K562 (cell line): ENCODE data around the gene MLKL. TPM values are rescaled to one million over a fixed set of nuclear protein-coding genes. Genes with fewer than 3 reads are reported as not detected.

Experiments used
- ATAC-seq: fragments of 200-7000 bp; cut with Tn5 transposase; 3 replicates; pipeline ENCODE4 v1.9.1; 2020; ENCODE audit warnings: moderate library complexity
- Bru-seq: library from RNA; stranded (reverse); fragments of 400-500 nt; gene quantifications from one replicate; lab custom pipeline; 2021; lab: Mats Ljungman, UMichigan
- BruChase-seq, 2 experiments: library from RNA; stranded (reverse); fragments of 400-500 nt; gene quantifications; one replicate each; lab custom pipeline; 2021; lab: Mats Ljungman, UMichigan
- BruUV-seq: library from RNA; stranded (reverse); fragments of 400-500 nt; replicated peaks from 2 replicates; lab custom pipeline; 2021; lab: Mats Ljungman, UMichigan
- CTCF ChIA-PET: fragments of 300-600 bp; formaldehyde crosslinking; extraction: SDS; loops from one replicate; lab custom pipeline; 2021; ENCODE audit warnings: low intra/inter-chr PET ratio; lab: Yijun Ruan, JAX
- POLR2A ChIA-PET: fragments of 300-600, 350-650 bp; sonication (Branson Sonifier 250); formaldehyde crosslinking; extraction: SDS; loops from one replicate; lab custom pipeline; 2021; ENCODE audit warnings: antibody characterized with exemption, inconsistent platforms; lab: Yijun Ruan, JAX
- DNase-seq, 4 experiments: peaks; one replicate each; pipeline versions ENCODE4 v3.0.0 to v3.0.0-alpha.2; 2011 to 2018; ENCODE audit warnings: low spot score in 3 of 4, mixed read lengths in 3 of 4; ENCODE audit errors: extremely low read depth in 1 of 4
- FAIRE-seq: peaks from 2 replicates; lab custom pipeline; 2011; peaks lifted over from hg19 to GRCh38; lab: Jason Lieb, UNC
- H2AFZ ChIP-seq: 2 replicates; pipeline ENCODE4 v1.6.0; 2011; ENCODE audit warnings: low read depth, low read length, control low read depth, inconsistent platforms
- H3K27ac ChIP-seq: fragments of 200-600 bp; 3 replicates; pipeline ENCODE4 v1.8.0; 2011; ENCODE audit warnings: low read depth, mild to moderate bottlenecking, control low read depth, inconsistent platforms, low read length, moderate library complexity, mixed read lengths; ENCODE audit errors: extremely low read depth
- H3K27me3 ChIP-seq, 2 experiments: fragments of 300-600 bp in 1 of 2; 2 replicates in 1 of 2; 3 replicates in 1 of 2; pipeline versions ENCODE4 v1.6.0 to v1.8.0; 2011; ENCODE audit warnings: inconsistent platforms in 2 of 2, low read length in 2 of 2, mild to moderate bottlenecking in 1 of 2, mixed read lengths in 1 of 2, moderate library complexity in 1 of 2; ENCODE audit not compliant: control insufficient read depth in 2 of 2, insufficient read depth in 2 of 2
- H3K36me3 ChIP-seq: fragments of 300-600 bp; 3 replicates; pipeline ENCODE4 v1.8.0; 2011; ENCODE audit warnings: mild to moderate bottlenecking, low read length, inconsistent platforms; ENCODE audit not compliant: control insufficient read depth, insufficient read depth
- H3K4me1 ChIP-seq, 2 experiments: fragments of 200-600 bp in 1 of 2; replicated peaks in 1 of 2; 2 replicates in 1 of 2; 3 replicates in 1 of 2; pipeline versions ENCODE4 v1.5.1 to v1.8.0; 2011; ENCODE audit warnings: inconsistent platforms in 2 of 2, low read length in 2 of 2, mild to moderate bottlenecking in 1 of 2, mixed read lengths in 1 of 2, moderate library complexity in 1 of 2; ENCODE audit not compliant: control insufficient read depth in 2 of 2, insufficient read depth in 2 of 2
- H3K4me2 ChIP-seq: 2 replicates; pipeline ENCODE4 v1.6.1; 2011; ENCODE audit warnings: low read length, control low read depth, inconsistent platforms, mixed read lengths; ENCODE audit not compliant: insufficient read depth
- H3K4me3 ChIP-seq: fragments of 200-600 bp; sonication (generic), shearing (Covaris generic); 2 replicates; pipeline ENCODE4 v1.5.1; 2016; ENCODE audit warnings: control low read depth, inconsistent platforms
- H3K79me2 ChIP-seq: fragments of 200-600 bp; 3 replicates; pipeline ENCODE4 v1.8.0; 2011; ENCODE audit warnings: low read length, inconsistent platforms; ENCODE audit not compliant: control insufficient read depth, insufficient read depth
- H3K9ac ChIP-seq, 2 experiments: 2 replicates each; pipeline versions ENCODE4 v1.6.0 to v1.6.1; 2011; ENCODE audit warnings: low read depth in 2 of 2, low read length in 2 of 2, control low read depth in 1 of 2, inconsistent platforms in 1 of 2, mild to moderate bottlenecking in 1 of 2, mixed read lengths in 1 of 2; ENCODE audit not compliant: insufficient read depth in 1 of 2
- H3K9me1 ChIP-seq: one replicate; pipeline ENCODE4 v1.6.0; 2011; ENCODE audit warnings: inconsistent platforms, mild to moderate bottlenecking, low read length, moderate library complexity; ENCODE audit not compliant: control insufficient read depth, insufficient read depth
- H3K9me3 ChIP-seq: replicated peaks from 2 replicates; pipeline ENCODE4 v1.5.1; 2011; ENCODE audit warnings: low read depth, low read length, inconsistent platforms; ENCODE audit not compliant: control insufficient read depth, insufficient read depth
- H4K20me1 ChIP-seq: replicated peaks from 2 replicates; pipeline ENCODE4 v1.6.1; 2011; ENCODE audit warnings: low read length, inconsistent platforms, mixed read lengths; ENCODE audit not compliant: control insufficient read depth, insufficient read depth
- DPF2 ChIP-seq: fragments of 450-650 bp; IDR thresholded peaks from 2 replicates; pipeline ENCODE4 v1.6.1; 2016
- E2F3 ChIP-seq: fragments of 250-450 bp; sonication (Bioruptor Pico); IDR thresholded peaks from 2 replicates; pipeline ENCODE4 v1.4.0; 2020; ENCODE audit warnings: mild to moderate bottlenecking
- MBD2 ChIP-seq: sonication (generic); IDR thresholded peaks from 2 replicates; pipeline ENCODE4 v1.6.1; 2016; ENCODE audit warnings: low read depth, borderline replicate concordance
- MEIS2 ChIP-seq: fragments of 450-650 bp; IDR thresholded peaks from 2 replicates; pipeline ENCODE4 v1.6.1; 2014; ENCODE audit warnings: mild to moderate bottlenecking; ENCODE audit not compliant: partially characterized antibody
- MYC ChIP-seq, 2 experiments: fragments of 250-450 bp in 1 of 2; sonication (Bioruptor Pico) in 1 of 2; IDR thresholded peaks; 2 replicates each; pipeline versions ENCODE4 v1.5.1 to v1.6.1; 2012 to 2021; ENCODE audit warnings: low read depth in 2 of 2, borderline replicate concordance in 1 of 2, improper control_type of control experiment in 1 of 2, low read length in 1 of 2, mild to moderate bottlenecking in 1 of 2, moderate library complexity in 1 of 2
- NFRKB ChIP-seq: fragments of 450-650 bp; IDR thresholded peaks from 2 replicates; pipeline ENCODE4 v1.6.1; 2016; ENCODE audit warnings: low read depth
- SNIP1 ChIP-seq: fragments of 450-650 bp; IDR thresholded peaks from 2 replicates; pipeline ENCODE4 v1.7.1; 2017; ENCODE audit warnings: low read depth, mild to moderate bottlenecking
- SPI1 ChIP-seq: IDR thresholded peaks from 2 replicates; pipeline ENCODE4 v1.6.1; 2011; ENCODE audit warnings: low read depth, low read length, control low read depth, borderline replicate concordance
- ZBTB7A ChIP-seq: IDR thresholded peaks from 2 replicates; pipeline ENCODE4 v1.6.1; 2011; ENCODE audit warnings: low read depth, mild to moderate bottlenecking, low read length, moderate library complexity, borderline replicate concordance; ENCODE audit not compliant: control insufficient read depth
- WGBS: fragments of 100-300 bp; shearing (Covaris generic); methylation state at CpG from one replicate; pipeline ENCODE4 v1.1.6; 2016; ENCODE audit warnings: low coverage, mixed read lengths; ENCODE audit not compliant: insufficient coverage; ENCODE audit errors: missing lambda C conversion rate; 5-methylcytosine and 5-hydroxymethylcytosine counted together
- in situ Hi-C: fragments of 300-500 bp; cut with MboI; formaldehyde crosslinking; loops from 4 replicates; pipeline ENCODE4 v1.15.0; 2018; ENCODE audit warnings: inconsistent platforms, mixed read lengths
- intact Hi-C: fragments of 100-400 bp; cut with micrococcal nuclease; formaldehyde crosslinking; loops from 2 replicates; pipeline ENCODE4 v1.14.2; 2022
- long read RNA-seq, 3 experiments: library from polyadenylated mRNA in 2 of 3; library from RNA in 1 of 3; unstranded in 2 of 3; stranded (forward) in 1 of 3; transcript quantifications; one replicate each; pipeline ENCODE4 v2.0.0, GENCODE V29; 2019 to 2022
- polyA minus RNA-seq, 3 experiments: library from RNA; depleted of rRNA, polyadenylated mRNA; stranded (reverse); fragments of >200 nt; gene quantifications; 2 replicates each; pipeline ENCODE4 v1.2.3, GENCODE V29; 2011
- polyA plus RNA-seq, 8 experiments: library from polyadenylated mRNA; depleted of rRNA in 4 of 8; stranded (reverse) in 5 of 8; unstranded in 3 of 8; fragments of >200 nt; fragmentation: Nextera tagmentation in 2 of 8; fragmentation: Illumina TruSeq in 1 of 8; extraction: Ambion mirVana in 2 of 8; extraction: Trizol in 1 of 8; gene quantifications; 2 replicates each; pipeline versions ENCODE4 v1.2.1 to v1.2.3, GENCODE V29; 2011 to 2014; ENCODE audit warnings: inconsistent platforms in 1 of 8, missing spikeins in 1 of 8
- total RNA-seq, 7 experiments: library from RNA; depleted of rRNA in 6 of 7; stranded (reverse); fragments of >200 nt in 6 of 7; fragmentation: Illumina TruSeq in 2 of 7; extraction: Trizol in 2 of 7; gene quantifications; 2 replicates each; pipeline versions ENCODE4 v1.2.1 to v1.2.3, GENCODE V29; 2011 to 2021; ENCODE audit warnings: low replicate concordance in 1 of 7
- TF ChIP-seq, protein P1 (sequence below), 2 experiments: fragments of 450-650 bp; conservative IDR thresholded peaks; 2 replicates each; pipeline ENCODE4 v1.6.1; 2017; ENCODE audit warnings: mild to moderate bottlenecking in 2 of 2, moderate library complexity in 2 of 2
- TF ChIP-seq, protein P2 (sequence below): sonication (generic); formaldehyde crosslinking; IDR thresholded peaks from 2 replicates; pipeline ENCODE4 v1.8.0; 2022; ENCODE audit warnings: missing genetic modification reagents, mild to moderate bottlenecking, moderate library complexity, borderline replicate concordance

Gene MLKL
- total RNA-seq (2011; cell fraction: chromatin; rRNA removed; ENCODE audit: low replicate concordance): 4.5 and 5.4 TPM in 2 replicates
- total RNA-seq (2011; cell fraction: nucleolus; rRNA removed): 2.3 and 3.6 TPM in 2 replicates
- total RNA-seq (2011; cell fraction: nucleoplasm; rRNA removed): 3.8 and 4.8 TPM in 2 replicates
- total RNA-seq (2014; rRNA removed) (5.0 and 8.9 TPM in 2 replicates), total RNA-seq (2014; rRNA removed; fragmentation: Illumina TruSeq; extraction: Trizol) (4.2 and 4.3 TPM in 2 replicates), total RNA-seq (2015; rRNA removed; fragmentation: Illumina TruSeq; extraction: Trizol) (5.9 and 6.1 TPM in 2 replicates), total RNA-seq (2021) (5.1 and 5.6 TPM in 2 replicates), polyA plus RNA-seq (2011; rRNA removed) (1.9 and 5.8 TPM in 2 replicates), polyA plus RNA-seq (2014; fragmentation: Illumina TruSeq; extraction: Trizol) (4.1 and 5.4 TPM in 2 replicates), polyA plus RNA-seq (2014; fragmentation: Nextera tagmentation; extraction: Ambion mirVana) (1 to 10 TPM; 1.6 to 2.1 TPM), polyA plus RNA-seq (2014; rRNA removed) (4.8 and 5.8 TPM in 2 replicates), polyA minus RNA-seq (2011; rRNA and poly(A)+ RNA removed) (1.5 and 5.0 TPM in 2 replicates), Bru-seq, nascent RNA (percentile 49 among the genes with signal in this experiment), BruChase-seq, experiment 1, labeled RNA remaining after a 2-hour chase (percentile 51 among the genes with signal in this experiment), BruChase-seq, experiment 2, labeled RNA remaining after a 6-hour chase (percentile 54 among the genes with signal in this experiment)
- polyA plus RNA-seq (2011; cell fraction: cytosol; rRNA removed): 1.0 and 2.2 TPM in 2 replicates
- polyA plus RNA-seq (2011; cell fraction: nucleus; rRNA removed): 7.8 and 17.0 TPM in 2 replicates
- polyA plus RNA-seq (2012): 5.6 and 7.1 TPM in 2 replicates
- polyA minus RNA-seq (2011; cell fraction: cytosol; rRNA and poly(A)+ RNA removed): 1.7 and 3.9 TPM in 2 replicates
- polyA minus RNA-seq (2011; cell fraction: nucleus; rRNA and poly(A)+ RNA removed): 2.2 and 5.8 TPM in 2 replicates
- long read RNA-seq, experiment 1, partial matches to known transcripts: 0 of 6 reads
- long read RNA-seq, experiment 1, other reads (novel, unspliced or antisense): 4 of 6 reads
- long read RNA-seq, experiment 2, partial matches to known transcripts: 0 of 5 reads
- long read RNA-seq, experiment 2, other reads (novel, unspliced or antisense): 2 of 5 reads
- long read RNA-seq, experiment 3: 0 reads

DNA sequence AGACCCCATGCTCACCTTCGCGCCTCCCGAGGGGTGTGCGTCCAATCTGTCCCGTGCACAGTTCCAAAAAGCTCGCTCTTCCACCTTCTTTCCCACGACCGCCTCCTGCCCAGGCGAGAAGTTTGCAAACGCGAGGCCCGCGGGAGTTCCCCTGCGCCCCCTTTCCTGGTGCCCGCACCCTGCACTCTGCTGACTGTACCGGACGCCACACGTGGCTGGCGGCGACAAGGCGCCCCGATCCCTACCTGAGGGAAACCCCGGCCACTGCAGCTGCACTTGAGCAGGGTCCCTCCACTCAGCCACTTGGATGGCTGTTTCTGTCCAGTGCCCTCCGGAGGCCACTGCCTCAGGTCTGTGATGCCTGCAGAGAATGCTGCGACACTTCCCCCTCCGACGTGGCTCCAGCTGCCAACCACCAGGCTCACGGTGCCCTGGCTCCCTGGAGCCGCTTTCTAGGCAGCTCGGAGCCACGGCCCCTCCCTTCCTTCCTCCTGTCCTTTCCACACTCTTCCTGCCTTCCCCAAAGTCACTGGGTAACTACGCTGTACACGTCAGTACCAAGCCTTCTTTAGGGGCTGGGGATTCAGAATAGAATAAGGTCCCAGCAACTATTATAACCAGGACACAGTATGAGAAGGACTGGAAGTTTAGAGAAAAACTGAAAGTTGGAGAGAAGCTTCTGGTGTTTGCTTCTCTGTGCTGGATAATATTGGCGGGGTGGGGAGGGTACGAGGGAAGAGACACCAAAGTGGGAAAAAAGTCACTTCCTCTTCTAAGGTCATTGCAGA, at the start of gene MLKL:
Gene MLKL (minus strand): TSS at position 425 of the 788 bp plus-strand sequence. CDS start 5,105 bp downstream, outside the sequence.
- no peaks in the 10 kb centered on the region for H3K9me1 ChIP-seq
- peak within 1 kb of the TSS; percentile 85 for H3K4me2 ChIP-seq
- H3K4me1 ChIP-seq: peaks cover 10 to 11% of the 10 kb centered on the region in 2 experiments
- H3K9me3 ChIP-seq: no peaks in the 10 kb centered on the region
- H3K9ac ChIP-seq: peak within 1 kb of the TSS; percentile 67 to 93
- intact Hi-C loops (loop anchor here (10.0 kb wide), 1 partner anchor 434 kb away; no protein-coding TSS in a partner anchor), in situ Hi-C loops (loop anchor here (25.0 kb wide), 1 partner anchor 437 kb away; the partner anchor contains the start of gene ZFP1)
- ChIA-PET CTCF (no interaction called here), POLR2A (interaction anchor here (0.6 to 2.7 kb wide), 6 partner anchors 12 to 556 kb away, joined by 3 to 7 read pairs (median 4); partner anchors contain the start of gene RFWD3)
- peak; percentile 76 for ATAC-seq
- H3K4me3 ChIP-seq: peak within 1 kb of the TSS; percentile 45
- no peaks in the 10 kb centered on the region for H3K36me3 ChIP-seq
- H3K27me3 ChIP-seq: no peaks in the 10 kb centered on the region
- WGBS: 16% methylated on average over 29 of the region's 35 CpGs
- H3K79me2 ChIP-seq: no peaks in the 10 kb centered on the region; the same call in 2 of the 3 replicates
- H3K27ac ChIP-seq: peak within 1 kb of the TSS; percentile 74
- H4K20me1 ChIP-seq: no peaks in the 10 kb centered on the region
- no TSS peak for BruUV-seq
- peak; percentile 49 for FAIRE-seq
- DNase-seq: peak; percentile 42 to 46 (median 44)
- H2AFZ ChIP-seq: peak within 1 kb of the TSS; percentile 98
- TF ChIP-seq NFRKB: 0 out of 2 replicates have a peak, but pooled peaks have one; percentile 47
- TF ChIP-seq, protein P1, sequence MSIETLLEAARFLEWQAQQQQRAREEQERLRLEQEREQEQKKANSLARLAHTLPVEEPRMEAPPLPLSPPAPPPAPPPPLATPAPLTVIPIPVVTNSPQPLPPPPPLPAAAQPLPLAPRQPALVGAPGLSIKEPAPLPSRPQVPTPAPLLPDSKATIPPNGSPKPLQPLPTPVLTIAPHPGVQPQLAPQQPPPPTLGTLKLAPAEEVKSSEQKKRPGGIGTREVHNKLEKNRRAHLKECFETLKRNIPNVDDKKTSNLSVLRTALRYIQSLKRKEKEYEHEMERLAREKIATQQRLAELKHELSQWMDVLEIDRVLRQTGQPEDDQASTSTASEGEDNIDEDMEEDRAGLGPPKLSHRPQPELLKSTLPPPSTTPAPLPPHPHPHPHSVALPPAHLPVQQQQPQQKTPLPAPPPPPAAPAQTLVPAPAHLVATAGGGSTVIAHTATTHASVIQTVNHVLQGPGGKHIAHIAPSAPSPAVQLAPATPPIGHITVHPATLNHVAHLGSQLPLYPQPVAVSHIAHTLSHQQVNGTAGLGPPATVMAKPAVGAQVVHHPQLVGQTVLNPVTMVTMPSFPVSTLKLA (conservative IDR thresholded peaks at IDR 0.05): peak; percentile 34 to 66; a peak in 3 of 4 replicates
- TF ChIP-seq MEIS2: no peak
- peak; percentile 37; the same call in 1 of the 2 replicates for TF ChIP-seq E2F3
- peak; percentile 56 for TF ChIP-seq MYC (IDR thresholded peaks at IDR 0.05; ENCODE audit: low read depth, low read length)
- TF ChIP-seq MYC (CRISPR knock-in tag; IDR thresholded peaks at IDR 0.05; ENCODE audit: borderline replicate concordance, low read depth): no peak; the same call in 1 of the 2 replicates
- peak; percentile 96 for TF ChIP-seq SPI1
- 0 out of 2 replicates have a peak, but pooled peaks have one; percentile 16 for TF ChIP-seq MBD2
- peak; percentile 56; the same call in 1 of the 2 replicates for TF ChIP-seq DPF2
- no peak for TF ChIP-seq SNIP1
- TF ChIP-seq ZBTB7A: no peak; the same call in 1 of the 2 replicates
- TF ChIP-seq, protein P2, sequence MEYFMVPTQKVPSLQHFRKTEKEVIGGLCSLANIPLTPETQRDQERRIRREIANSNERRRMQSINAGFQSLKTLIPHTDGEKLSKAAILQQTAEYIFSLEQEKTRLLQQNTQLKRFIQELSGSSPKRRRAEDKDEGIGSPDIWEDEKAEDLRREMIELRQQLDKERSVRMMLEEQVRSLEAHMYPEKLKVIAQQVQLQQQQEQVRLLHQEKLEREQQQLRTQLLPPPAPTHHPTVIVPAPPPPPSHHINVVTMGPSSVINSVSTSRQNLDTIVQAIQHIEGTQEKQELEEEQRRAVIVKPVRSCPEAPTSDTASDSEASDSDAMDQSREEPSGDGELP (CRISPR knock-in tag): peak; percentile 58
